Jurkat, Clone E6-1 (cell line): Measurements from ENCODE around the gene SLC46A3.

Experiments used
- DNase-seq: peaks from one replicate; pipeline ENCODE4 v3.0.0-alpha.2; 2011; ENCODE audit warnings: low read depth, low spot score
- H3K4me3 ChIP-seq: 2 replicates; pipeline ENCODE4 v1.5.1; 2011; ENCODE audit warnings: mild to moderate bottlenecking, low read length, control low read depth, moderate library complexity

Gene SLC46A3

DNA sequence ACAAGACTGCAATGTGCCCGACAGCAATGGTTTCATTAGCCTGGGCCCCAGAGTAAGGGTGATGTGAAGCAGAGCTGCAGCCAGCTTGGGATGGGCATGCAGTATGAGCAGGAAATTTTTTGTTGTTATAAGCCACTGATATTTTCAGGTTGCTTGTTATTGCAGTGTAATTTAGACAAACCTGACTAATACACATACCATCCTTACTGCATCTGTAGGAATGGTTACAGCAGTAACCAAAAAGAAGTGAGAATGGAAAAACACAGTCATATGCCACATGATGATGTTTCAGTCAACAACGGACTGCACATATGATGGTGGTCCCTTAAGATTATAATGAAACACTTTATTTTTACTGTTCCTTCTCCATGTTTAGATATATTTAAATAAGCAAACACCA is 68.5 kb downstream of the SLC46A3 start:
- DNase-seq: no peak

More for the DNA sequence above, 68.5 kb downstream of the SLC46A3 start:
- no peak overlapping the region for H3K4me3 ChIP-seq
